CD4-positive, alpha-beta T cell treated with Interleukin-17A for 1 hour (primary cell): ENCODE measurements around the gene DLGAP1.
"Not testable (repeated sequence)": the region's sequence is repeated elsewhere in the genome, so short reads cannot be mapped to it uniquely, and the experiment has no call there.

Experiments
- DNase-seq: peaks from one replicate; pipeline ENCODE4 v3.0.0-alpha.2; 2020

Gene DLGAP1

DNA sequence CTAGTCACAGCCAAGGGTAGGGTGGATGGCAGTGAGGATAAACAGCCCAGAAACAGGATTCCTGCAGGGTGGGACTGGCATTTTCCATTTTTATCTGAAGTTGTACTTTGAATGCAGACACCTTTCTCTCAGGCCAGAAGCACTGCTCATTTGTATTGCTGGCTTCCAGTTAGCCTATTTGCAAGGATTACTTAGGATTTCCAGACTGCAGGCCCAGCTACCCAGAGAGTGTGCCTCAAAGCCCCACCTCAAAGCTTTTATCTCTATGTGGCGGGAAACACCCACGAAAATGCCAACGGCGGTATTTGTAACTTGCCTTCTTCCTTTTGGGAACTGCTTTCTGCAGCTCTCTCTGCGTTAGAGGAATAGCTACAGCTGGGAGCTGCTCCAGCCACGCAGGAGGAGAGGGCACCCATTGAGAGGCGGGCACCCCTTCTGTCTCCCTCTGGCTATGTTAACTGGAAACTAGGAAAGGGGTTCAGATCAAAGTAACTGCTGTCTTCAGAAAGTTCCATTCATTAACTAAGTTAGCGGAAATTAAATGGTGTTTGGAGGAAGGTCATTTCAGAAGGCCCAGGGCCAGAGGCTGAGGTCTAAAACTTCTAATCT, 860.2 kb downstream of the DLGAP1 start:
- peak; percentile 55 for DNase-seq

DNA sequence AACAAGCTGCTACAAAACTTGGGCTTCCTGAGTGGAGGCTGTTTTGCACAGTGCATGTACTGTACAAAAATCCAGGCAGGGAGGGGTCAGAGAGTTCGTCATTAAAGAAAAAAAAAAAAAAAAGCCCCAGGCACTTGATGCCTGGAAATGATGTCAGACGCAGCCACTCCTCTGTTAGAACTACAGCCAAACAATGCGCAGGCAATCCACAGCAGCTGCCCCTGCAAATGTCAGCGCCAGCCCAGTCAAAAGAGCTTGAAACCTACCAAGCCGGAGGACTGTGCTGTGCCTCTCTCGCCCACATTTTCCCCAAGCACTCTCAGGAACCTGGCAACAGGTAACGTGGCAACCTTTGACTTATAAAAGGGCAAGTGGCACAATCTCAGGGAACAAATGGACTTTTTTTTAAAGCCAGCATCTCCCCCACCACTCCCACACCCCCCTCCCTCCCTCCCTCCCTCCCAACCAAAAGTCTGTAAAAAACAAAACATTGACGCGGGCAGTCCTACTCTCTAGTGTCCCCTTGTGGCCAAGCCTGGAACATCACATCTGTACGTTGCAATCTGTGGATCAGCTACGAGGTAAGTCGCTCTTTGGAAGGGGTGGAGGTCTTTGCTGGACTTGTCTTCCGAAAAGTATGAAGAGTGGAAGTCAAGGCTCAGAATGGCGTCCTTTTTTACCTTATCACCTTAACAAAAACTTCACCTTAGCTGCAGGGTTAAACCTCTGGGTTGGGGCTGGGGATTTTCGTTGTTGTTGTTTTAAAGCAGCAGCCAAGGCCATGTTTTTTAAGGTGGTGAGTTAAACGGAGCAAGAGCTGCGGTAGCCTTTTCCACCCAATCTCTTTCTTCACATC, 861.0 kb downstream of the DLGAP1 start:
- DNase-seq, result peak; percentile 94

DNA sequence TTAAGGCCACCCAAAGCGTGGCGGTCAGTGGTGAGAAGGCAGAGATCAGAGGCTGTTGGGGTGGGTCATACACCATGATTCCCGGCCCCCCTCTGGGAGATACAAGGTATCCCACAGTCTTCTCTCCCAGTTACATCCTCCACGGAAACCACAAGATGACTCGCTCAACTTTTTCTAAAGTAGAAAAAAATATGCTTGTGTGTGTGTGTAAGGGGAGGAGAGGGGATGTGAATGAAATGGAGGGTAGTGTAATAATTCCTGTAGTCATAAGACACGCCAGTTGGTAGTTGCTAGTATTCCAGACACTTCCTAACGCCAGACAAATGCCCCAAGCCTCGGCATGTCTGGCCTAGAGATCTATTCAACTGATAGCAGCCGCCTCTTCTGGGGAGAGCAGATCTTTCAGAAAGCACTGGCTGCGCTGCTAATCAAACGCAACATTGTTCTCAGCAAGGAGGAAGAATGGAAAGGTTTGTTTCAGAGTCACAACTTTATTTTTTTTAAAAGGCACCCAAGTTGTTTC, 861.7 kb downstream of the DLGAP1 start:
- no peak for DNase-seq

DNA sequence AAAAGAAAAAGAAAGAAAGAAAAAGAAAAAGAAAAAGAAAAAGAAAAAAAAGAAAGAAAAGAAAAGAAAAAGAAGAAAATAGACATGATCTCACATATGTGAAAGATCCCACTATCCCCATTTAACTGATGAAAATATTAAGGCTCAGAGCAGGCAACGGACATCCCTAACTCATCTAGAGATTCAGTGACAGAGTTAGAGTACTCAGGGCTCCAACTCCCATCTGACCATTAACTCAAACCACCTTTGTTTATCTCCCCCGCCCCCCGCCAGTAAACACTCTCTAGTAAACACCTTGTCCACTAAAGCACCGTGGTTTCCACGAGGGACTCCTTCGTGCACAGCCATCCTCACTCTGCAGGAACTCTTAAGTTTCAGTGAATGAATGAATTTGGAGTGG, 862.2 kb downstream of the DLGAP1 start:
- no peak for DNase-seq

DNA sequence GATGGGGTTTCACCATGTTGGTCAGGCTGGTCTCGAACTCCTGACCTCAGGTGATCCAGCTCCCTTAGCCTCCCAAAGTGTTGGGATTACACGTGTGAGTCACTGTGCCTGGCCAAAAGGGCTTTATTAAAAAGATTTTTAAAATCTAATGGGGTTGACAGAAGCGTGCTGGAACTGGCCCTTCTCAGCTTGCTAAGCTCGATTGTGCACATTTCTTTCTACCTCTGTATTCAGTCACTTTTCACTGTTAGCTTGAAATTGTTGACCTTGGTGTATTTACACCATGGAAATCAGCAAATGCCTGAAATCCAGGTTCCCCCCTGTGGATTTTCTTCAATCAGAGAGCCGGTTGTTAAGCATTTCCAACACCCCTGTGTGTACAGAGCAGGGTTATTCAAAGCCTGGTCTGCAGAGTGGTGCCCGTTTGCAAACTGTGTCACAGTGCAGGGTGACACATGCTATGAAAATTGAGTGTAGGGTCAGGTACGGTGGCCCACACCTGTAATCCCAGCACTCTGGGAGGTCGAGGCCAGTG, 864.9 kb downstream of the DLGAP1 start:
- DNase-seq, result no peak

DNA sequence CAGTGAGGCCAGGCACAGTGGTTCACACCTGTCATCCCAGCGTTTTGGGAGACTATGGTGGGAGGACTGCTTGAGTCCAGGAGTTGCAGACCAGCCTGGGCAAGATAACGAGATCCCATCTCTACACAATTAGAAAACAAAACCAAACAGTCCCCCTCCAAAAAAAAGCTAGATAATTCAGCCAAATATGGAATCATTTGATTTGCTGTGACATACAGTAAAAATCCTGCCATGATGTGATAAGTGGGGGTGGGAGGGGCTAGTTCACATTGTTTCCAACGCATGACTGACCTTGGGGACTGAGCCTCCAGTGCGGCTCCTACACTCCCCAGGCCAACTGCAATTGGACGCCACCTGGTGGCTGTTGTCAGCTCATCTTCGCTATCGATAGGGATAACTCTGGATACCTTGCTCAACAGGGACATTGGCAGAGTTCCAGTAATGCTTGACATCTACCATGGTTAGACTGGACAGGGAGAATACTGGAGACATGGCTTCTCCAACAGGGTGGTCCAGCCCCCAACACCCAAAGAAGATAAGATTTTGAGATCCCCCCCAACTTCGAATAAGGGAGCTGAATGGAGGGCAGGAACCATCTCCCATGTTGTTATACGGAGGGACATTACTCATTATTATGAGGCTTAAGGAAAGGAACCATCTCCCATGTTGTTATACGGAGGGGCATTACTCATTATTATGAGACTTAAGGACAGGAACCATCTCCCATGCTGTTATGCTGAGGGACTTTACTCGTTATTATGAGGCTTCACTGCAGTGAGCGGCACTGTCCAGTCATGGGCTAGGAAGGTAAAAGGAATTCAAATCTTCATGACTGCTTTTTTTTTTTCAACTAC, 869.2 kb downstream of the DLGAP1 start:
- peak; percentile 79 for DNase-seq

DNA sequence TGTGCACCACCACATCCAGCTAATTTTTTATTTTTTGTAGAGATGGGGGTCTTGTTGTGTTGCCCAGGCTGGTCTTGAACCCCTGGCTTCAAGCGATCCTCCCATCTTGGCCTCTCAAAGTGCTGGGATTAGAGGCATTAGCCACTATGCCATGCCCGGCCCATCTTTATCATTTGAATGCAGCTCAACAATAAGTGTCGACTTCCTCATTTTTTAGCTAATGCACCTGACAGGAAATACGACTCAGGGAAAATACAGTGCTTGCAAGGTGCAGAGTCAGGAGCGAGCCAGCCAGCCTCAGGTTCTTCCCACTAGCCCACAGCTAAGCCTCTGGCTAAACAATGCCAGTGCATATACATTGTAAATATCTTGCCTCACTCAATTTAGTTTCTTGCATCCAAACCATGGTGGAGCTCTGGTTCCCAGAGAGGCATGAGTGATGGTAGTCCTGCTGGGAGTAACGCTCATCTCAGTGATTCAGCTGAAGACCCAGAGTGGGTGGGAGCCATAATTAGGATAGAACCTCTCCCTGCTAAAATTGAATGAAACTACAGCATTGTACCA, 870.1 kb downstream of the DLGAP1 start:
- no peak for DNase-seq

DNA sequence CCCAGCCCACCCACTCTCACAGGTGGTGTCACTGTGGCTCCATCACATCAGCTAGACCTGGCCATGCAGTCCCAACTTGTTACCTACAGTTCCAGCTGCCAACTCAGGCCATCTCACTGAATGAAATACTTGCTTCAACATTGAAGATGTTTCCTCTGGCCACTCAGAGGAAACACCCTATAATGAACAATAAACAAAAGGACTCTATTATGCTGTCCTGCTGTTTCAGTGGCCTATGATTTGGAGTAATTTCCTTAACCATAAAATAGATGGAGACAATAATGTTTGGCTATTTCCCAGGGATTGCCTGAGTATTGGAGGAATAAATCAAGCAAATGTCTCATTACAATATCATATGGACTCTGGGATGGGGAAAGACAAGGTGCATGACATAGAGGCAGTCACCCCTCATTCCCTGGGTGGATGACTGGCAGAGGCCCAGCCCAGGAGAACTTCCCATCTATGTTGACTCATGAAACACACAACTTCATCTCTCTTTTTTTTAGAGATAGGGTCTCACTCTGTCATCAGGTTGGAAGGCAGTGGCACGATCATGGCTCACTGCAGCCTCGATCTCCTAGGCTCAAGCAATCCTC, 870.7 kb downstream of the DLGAP1 start:
- DNase-seq, result no peak

DNA sequence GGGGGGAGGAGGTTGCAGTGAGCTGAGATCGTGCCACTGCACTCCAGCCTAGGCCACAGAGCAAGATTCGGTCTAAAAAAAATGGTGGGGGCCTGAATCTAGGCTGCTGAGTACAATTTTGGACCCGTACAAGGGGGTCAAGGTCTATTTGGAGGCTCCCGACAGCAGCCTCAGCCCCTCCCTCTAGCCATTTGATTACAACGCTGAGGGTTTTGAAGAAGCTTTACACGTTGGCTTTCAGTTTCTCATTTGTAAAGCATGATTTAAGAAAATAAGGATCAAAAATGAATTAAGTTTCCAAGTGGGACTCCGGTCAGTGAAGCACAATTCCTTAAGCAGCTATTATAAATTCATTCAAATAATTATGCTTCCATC, 871.2 kb downstream of the DLGAP1 start:
- no peak for DNase-seq

DNA sequence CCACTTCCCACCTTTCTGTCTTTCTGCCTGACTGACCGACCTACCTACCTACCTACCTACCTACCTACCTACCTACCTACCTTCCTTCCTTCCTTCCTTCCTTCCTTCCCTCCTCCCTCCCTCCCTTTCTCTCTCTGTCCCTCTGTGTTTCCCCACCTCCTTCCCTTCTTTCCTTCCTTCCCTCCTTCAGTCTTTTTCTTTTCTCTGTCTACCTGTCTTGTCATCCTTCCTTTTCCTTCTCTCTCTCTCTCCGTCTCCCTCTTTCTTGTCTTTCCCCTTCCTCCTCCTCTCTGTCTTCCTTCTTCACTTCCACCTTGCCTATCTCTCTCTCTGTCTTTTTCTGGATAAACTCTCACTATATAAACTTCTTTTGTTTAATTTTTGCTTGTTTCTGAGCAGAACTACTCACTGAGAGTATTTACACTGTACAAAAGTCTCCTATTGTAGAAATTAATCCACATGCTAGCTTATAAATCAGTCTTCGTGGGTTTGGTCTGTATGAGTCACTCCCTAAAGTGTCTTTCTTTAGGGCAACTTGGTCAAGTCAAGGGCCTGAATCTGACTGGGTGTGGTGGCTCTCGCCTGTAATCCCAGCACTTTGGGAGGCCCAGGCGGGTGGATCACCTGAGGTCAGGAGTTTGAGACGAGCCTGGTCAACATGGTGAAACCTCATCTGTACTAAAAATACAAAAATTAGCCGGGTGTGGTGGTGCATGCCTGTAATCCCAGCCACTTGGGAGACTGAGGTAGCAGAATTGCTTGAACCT, 871.8 kb downstream of the DLGAP1 start:
- not testable (repeated sequence) for DNase-seq

DNA sequence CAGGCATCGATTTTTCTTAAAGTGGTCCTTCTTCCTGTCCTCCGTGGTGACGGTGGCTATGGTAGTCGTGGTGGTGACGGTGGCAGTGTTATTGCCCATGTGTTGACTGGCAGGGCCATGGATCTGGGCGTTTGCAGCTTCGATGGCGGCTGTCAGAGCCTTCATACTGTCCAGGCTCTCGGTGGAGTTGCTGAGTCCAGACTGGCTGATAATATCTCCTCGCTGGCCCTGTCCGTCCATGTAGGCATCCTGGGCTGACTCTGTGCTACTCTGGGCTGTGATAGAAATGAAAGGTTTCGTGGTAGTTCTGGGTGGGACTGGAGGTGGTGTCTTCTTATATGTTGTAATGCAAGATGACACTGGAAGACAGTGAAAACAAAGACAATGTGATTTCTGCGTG, 873.2 kb downstream of the DLGAP1 start:
- DNase-seq, result no peak

DNA sequence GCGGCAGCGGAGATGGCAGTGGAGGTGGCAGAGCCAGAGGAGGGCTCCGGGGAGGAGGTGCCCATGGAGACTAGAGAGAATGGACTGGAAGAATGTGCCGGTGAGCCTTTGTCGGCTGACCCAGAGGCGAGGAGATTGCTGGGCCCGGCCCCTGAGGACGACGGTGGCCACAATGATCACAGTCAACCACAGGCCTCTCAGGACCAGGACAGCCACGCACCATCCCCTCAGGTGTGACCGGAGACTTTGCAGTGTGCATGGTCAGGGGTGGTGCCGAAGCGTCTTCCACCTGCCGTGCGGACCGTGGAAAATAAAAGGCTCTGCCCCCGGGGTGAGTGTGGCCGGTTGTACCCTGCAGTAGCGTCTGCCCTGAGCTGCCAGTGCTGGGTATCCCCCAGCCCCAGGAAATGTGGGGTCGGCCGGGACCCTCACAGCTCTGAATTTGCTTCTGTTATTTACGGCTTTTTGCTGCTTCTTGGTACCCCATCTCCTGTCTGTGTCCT, 874.5 kb downstream of the DLGAP1 start:
- not testable (repeated sequence) for DNase-seq

DNA sequence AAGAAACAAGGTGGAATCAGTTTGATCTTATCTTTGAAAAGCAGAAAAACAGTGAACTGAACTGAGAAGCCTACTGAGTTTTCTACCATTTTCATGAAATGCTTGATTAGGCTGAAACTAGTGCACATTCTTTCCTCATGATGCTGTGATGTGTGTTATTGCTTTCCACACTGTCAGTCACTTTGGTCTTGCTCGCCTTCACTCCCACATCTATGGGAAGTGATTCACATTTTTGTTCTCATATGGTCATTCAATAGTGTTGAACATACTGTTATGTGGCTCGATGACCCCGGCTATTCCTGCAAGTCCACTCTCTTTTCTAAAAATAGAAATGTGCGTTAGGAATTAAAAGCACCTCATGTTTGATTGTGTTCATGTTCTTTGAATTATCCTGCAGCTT, 875.4 kb downstream of the DLGAP1 start:
- DNase-seq, result no peak

DNA sequence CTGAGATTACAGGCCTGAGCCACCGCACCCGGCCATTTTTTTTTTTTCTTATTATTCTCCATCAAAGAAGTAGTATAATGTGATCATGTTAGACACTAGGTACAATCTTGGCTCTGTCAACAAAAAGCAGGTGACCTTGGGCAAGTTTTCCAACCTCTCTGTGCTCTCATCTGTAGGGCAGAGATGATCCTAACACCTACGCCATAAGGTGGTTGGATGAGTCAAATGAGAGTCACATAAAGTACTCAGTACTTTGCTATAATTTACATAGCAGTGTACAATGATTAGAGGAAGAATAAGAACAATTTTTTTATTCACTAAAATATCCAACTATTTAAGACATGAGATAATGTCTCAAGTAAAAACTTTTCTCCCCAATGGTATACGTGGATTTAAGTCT, 876.5 kb downstream of the DLGAP1 start:
- DNase-seq, result no peak

DNA sequence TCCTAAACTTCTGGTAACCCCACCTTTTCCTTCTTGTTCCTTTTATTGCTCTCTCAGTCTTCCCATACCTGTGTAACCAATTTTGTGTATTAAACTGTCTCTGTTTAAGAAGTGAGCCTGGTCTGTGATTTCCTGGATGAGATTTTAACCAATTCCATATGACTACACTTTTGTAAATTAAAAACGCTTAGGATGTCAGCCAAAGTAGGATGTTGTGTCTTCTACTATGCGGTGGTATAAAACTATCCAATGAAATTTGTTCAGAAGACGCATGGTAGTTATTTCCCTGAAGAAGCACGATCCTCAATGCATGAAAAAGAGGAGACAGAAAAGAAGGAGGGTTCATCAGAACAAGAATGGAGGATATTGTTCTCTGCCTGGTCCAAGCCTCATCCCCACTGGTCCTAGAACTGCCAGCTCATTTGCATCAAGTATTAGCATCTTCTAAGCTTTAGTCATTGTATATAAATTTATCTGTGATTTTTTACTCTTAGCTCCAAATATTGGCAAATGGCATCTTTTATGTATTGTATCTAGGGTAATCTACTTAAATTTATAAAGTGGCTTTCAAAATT, 877.7 kb downstream of the DLGAP1 start:
- no peak for DNase-seq

DNA sequence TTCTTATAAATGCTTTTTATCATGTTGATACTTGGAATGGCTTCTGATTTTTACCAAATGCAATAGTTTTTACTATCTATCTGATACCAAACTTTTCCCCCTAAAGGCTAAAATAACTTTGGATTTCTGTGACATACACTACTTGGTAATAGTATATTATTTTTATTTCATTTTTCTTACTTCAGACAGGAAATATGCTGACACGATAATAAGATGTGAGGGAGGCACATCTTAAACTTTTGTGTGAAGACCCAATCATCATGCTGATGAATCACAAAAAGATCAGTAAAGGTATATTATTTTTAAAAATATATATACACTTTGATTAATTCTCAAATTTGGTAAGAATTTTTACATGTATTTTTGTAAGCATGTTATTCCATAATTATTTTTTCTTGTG, 882.3 kb downstream of the DLGAP1 start:
- DNase-seq, result no peak

DNA sequence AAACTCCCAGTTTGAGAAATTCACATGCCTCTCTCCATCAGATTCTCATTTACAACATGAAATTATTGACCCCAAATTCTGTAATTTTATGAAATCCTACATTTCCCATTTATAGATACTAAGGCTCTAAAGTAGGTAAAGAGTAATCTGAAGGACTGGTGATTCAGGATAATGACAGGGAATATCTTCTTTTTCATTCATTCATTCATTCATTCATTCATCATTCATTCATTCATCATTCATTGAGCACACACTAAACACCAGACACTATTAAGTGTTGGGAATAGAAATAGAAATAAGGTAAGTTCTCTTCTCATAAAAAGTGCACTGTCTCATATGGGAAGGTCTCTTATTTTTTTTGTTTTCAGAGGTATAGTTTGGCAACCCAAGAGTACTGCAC, 888.3 kb downstream of the DLGAP1 start:
- no peak for DNase-seq

DNA sequence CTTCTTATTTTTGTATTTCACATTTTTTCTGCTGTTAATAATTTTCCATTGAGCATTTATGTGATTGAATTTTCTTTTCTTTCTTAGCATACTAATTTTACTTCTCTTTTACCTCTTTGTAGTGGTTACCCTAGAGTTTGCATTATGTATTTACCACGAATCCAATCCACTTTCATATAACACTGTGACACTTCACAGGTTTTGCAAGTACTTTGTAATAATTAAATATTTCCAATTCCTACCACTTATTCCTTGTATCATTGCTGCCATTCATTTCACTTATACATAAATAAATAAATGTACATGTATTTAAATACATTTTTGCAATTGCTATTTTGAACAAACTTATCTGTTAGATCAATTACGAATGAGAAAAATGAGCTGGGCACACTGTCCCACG, 894.4 kb downstream of the DLGAP1 start:
- no peak for DNase-seq

DNA sequence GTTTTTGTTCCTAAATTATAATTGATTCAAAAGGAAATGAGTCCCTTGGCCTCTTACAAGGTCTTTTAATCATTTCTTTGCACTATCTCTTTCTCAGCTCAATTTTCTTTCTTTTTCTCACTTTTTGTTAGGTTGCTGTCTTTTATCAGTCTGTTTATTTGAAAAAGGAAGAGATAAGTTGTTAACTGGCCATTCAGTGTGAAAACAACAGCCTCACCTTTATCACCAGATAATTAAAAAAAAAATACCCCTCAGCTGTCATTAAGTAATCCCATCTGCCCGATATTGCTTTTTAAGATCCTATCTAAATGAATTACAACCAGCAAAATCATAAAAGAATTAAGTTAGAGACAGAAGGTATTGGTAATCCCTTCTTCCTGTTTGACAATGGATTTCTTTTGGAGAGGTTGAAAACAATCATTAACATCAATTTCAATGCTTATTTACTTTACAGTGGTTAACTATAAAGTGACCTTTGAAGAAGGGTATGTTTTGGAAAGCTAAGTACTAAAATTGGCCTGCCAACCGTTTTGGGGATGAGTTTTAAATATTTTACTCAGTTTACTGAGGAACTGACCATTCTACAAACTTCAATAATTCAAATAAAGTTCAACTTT, 900.2 kb downstream of the DLGAP1 start:
- DNase-seq, result no peak

DNA sequence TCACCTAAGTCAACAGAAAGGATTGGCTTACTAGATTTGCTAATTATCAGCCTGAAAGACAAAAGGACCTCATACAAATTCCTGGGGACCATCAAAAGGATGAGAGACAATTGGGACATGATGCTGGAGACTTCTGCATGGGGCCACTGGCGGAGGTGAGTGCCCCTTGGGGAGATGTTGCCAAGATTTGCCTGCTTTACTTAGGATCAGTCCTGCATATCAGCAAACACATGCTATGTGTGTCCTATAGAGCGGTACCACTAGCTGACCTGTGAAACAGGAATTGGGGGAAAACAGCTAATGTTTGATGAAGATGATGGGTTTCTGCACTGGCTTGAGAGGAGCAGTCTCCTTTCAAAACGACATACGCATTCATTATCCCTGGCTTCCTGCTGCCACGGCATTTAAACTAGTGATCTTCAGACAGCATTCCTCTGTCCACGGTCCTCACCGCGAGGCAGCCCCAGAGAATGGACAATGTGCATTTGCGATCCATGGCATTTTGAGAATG, 901.0 kb downstream of the DLGAP1 start:
- DNase-seq, result no peak
